Duodenal mucosa (tissue), 2 donors: ENCODE data around the gene DIAPH2.

Source experiments
- H3K27ac ChIP-seq: one replicate; pipeline ENCODE4 v1.7.0; 2013; ENCODE audit warnings: low read depth, low read length
- H3K27me3 ChIP-seq, 2 donors: one replicate each; pipeline ENCODE4 v1.7.0; 2013; ENCODE audit warnings: low read length in 2 of 2, control low read depth in 1 of 2; ENCODE audit not compliant: insufficient read depth in 2 of 2, control insufficient read depth in 1 of 2
- H3K36me3 ChIP-seq, 2 donors: one replicate each; pipeline ENCODE4 v1.7.0; 2013; ENCODE audit warnings: low read length in 2 of 2, control low read depth in 1 of 2; ENCODE audit not compliant: insufficient read depth in 2 of 2, control insufficient read depth in 1 of 2
- H3K4me1 ChIP-seq, 2 donors: one replicate each; pipeline ENCODE4 v1.7.0; 2013; ENCODE audit warnings: low read length in 2 of 2, control low read depth in 1 of 2; ENCODE audit not compliant: insufficient read depth in 2 of 2, control insufficient read depth in 1 of 2
- H3K4me3 ChIP-seq, 2 donors: one replicate each; pipeline ENCODE4 v1.7.0; 2013; ENCODE audit warnings: low read length in 2 of 2, low read depth in 1 of 2
- H3K9ac ChIP-seq, 2 donors: one replicate each; pipeline ENCODE4 v1.7.0; 2013; ENCODE audit warnings: low read length in 2 of 2, low read depth in 1 of 2
- H3K9me3 ChIP-seq, 2 donors: one replicate each; pipeline ENCODE4 v1.7.0; 2013; ENCODE audit warnings: low read length in 2 of 2, control low read depth in 1 of 2; ENCODE audit not compliant: control insufficient read depth in 1 of 2

DIAPH2 gene

DNA sequence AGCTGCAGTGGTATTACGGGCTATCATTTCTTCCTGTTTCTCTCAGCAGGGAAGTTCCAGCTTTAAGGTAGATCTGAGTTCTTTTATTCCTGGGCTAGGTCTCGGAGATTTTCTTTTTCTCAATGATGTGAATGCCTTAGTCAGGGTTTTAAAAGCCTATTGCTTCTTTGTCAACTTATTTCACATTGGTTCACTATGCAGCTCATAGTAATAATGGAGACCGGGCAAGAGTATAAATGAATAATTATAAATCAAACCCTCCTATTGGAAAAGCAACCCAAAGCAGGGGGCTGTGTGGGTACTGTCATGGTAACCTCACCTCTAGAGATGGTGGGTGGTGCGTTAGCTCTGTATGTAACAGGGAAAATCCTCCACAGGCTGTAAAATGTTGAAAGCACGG is 762.7 kb downstream of the DIAPH2 start:
- Histone ChIP-seq H3K9ac (no peak overlapping the region), H3K4me3 (no peak overlapping the region), H3K36me3 (no peaks in the 10 kb centered on the region), H3K9me3 (no peaks in the 10 kb centered on the region), H3K4me1 (no peaks in the 10 kb centered on the region), H3K27me3 (no peaks in the 10 kb centered on the region), H3K27ac (no peak overlapping the region)

DNA sequence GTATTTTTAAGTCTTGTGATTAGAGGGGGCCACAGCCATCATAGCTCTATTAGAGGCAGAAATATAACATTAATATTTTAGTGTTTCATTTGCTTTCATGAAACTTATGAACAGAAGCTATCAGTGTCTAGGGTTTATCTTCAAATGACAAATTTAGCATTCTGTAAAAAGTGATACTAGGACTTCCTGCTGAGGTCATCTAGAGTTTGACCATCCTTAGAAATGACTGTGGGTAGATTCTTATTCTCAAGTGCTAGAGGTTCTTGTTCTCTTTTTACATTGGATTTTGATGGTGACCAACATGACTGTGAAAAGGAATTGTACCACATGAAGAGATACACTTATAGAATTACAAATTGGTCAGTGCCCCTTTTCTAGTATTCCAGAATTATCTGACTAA is 767.6 kb downstream of the DIAPH2 start:
- Histone ChIP-seq H3K27ac (no peak overlapping the region), H3K4me1 (no peaks in the 10 kb centered on the region), H3K9me3 (no peaks in the 10 kb centered on the region), H3K36me3 (no peaks in the 10 kb centered on the region), H3K4me3 (no peak overlapping the region), H3K27me3 (no peaks in the 10 kb centered on the region), H3K9ac (no peak overlapping the region)

GRCh38 chrX:97461763-97462162 is 777.1 kb downstream of the DIAPH2 start:
- Histone ChIP-seq H3K27me3 (no peaks in the 10 kb centered on the region), H3K9me3 (no peaks in the 10 kb centered on the region), H3K4me1 (no peaks in the 10 kb centered on the region), H3K4me3 (no peak overlapping the region), H3K9ac (no peak overlapping the region), H3K27ac (no peak overlapping the region), H3K36me3 (no peaks in the 10 kb centered on the region)

- Histone ChIP-seq H3K9me3 (no peaks in the 10 kb centered on the region), H3K4me1 (no peaks in the 10 kb centered on the region), H3K9ac (no peak overlapping the region), H3K27ac (no peak overlapping the region), H3K27me3 (no peaks in the 10 kb centered on the region), H3K36me3 (no peaks in the 10 kb centered on the region), H3K4me3 (no peak overlapping the region)
Measured at GRCh38 chrX:97471071-97471470, 786.4 kb downstream of the DIAPH2 start.

GRCh38 chrX:97474933-97475332 is 790.3 kb downstream of the DIAPH2 start:
- Histone ChIP-seq H3K4me1 (no peaks in the 10 kb centered on the region), H3K9me3 (no peaks in the 10 kb centered on the region), H3K27me3 (no peaks in the 10 kb centered on the region), H3K27ac (no peak overlapping the region), H3K4me3 (no peak overlapping the region), H3K9ac (no peak overlapping the region), H3K36me3 (no peaks in the 10 kb centered on the region)

- H3K9ac ChIP-seq: no peak overlapping the region
- H3K4me1 ChIP-seq: no peaks in the 10 kb centered on the region
- H3K36me3 ChIP-seq: no peaks in the 10 kb centered on the region
Measured at GRCh38 chrX:97479106-97479890, 794.7 kb downstream of the DIAPH2 start.

GRCh38 chrX:97481228-97481627 is 796.6 kb downstream of the DIAPH2 start:
- Histone ChIP-seq H3K4me3 (no peak overlapping the region), H3K9me3 (no peaks in the 10 kb centered on the region), H3K27ac (no peak overlapping the region), H3K9ac (no peak overlapping the region), H3K4me1 (no peaks in the 10 kb centered on the region), H3K36me3 (no peaks in the 10 kb centered on the region), H3K27me3 (no peaks in the 10 kb centered on the region)

More at GRCh38 chrX:97479106-97479890, 794.7 kb downstream of the DIAPH2 start:
- Histone ChIP-seq H3K27me3 (no peaks in the 10 kb centered on the region), H3K27ac (no peak overlapping the region), H3K9me3 (no peaks in the 10 kb centered on the region), H3K4me3 (no peak overlapping the region)

DNA sequence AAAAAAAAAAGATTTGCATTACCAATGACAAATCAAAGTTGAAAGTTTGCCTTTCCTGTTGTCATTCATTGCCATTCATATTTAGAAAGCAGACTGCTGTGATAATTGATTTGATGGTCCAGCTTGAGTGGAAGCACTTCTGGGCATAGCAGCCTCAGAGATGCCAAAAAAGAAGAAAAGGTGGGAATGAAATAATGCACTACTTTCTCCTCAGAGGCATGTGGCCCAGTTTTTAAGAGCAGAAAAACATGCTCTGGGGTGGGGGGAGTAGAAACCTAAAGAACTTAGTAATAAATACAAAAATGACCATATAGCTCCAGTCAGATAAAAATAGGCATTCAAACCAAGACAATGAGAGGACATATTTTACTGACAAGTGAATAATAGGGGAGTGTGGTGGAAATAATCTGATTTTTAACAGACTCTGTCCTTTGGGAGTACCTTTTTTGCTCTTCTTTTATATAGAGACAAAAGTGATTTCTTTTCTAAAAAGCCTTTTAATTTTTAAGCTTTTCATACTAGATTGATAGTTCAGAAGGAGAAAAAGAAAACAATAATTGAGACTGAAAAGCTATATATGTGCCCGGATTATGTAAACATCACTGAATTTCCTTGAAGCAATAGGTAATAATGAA is 798.1 kb downstream of the DIAPH2 start:
- Histone ChIP-seq H3K4me1 (no peaks in the 10 kb centered on the region), H3K4me3 (no peak overlapping the region), H3K27ac (no peak overlapping the region), H3K27me3 (no peaks in the 10 kb centered on the region), H3K9ac (no peak overlapping the region), H3K9me3 (no peaks in the 10 kb centered on the region), H3K36me3 (no peaks in the 10 kb centered on the region)

- no peaks in the 10 kb centered on the region for H3K4me1 ChIP-seq
- H3K36me3 ChIP-seq: no peaks in the 10 kb centered on the region
- H3K4me3 ChIP-seq: no peak overlapping the region
- H3K27ac ChIP-seq: no peak overlapping the region
- no peaks in the 10 kb centered on the region for H3K27me3 ChIP-seq
- H3K9me3 ChIP-seq: no peaks in the 10 kb centered on the region
- no peak overlapping the region for H3K9ac ChIP-seq
Measured at GRCh38 chrX:97490656-97491055, 806.0 kb downstream of the DIAPH2 start.

DNA sequence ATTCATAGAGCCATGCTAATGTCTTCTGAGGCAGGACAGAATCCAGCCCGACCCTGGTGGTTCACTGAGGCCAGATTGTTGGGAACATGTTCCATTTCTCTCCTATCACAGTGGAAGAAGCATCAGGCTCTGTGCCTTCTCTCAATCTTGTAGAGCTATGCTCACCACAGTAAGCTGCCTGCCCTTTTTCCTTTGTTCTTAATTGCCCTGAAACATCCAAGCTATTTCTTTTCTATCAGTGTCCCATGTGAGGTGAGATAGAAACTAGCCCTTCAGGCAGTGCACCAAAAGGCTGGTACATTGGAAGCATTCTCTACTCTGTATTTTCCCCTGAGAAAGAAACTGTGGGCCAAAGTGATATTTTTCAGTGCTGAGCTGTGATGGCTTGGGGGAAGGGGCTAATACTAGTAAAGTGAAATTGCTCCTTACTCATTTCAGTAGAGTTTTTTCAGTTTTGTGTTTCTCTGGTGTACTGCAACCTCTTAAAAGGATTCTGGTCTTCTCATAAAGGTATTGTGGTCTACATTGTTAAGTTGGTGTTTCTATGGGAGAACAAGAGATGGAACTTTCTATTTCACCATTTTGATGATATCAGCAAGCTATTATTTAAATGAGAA is 810.2 kb downstream of the DIAPH2 start:
- Histone ChIP-seq H3K9ac (no peak overlapping the region), H3K27me3 (no peaks in the 10 kb centered on the region), H3K4me1 (no peaks in the 10 kb centered on the region), H3K36me3 (no peaks in the 10 kb centered on the region), H3K27ac (no peak overlapping the region), H3K4me3 (no peak overlapping the region), H3K9me3 (no peaks in the 10 kb centered on the region)
